Measurements from ENCODE around the gene IGSF21. TPM values are rescaled to one million over a fixed set of nuclear protein-coding genes. Genes with fewer than 3 reads are reported as not detected.

Gene IGSF21
- total and polyA plus RNA-seq, 2 donors (not counting 3 experiments of a cell fraction or from before 2014, with no cell fraction given) = not detected

DNA sequence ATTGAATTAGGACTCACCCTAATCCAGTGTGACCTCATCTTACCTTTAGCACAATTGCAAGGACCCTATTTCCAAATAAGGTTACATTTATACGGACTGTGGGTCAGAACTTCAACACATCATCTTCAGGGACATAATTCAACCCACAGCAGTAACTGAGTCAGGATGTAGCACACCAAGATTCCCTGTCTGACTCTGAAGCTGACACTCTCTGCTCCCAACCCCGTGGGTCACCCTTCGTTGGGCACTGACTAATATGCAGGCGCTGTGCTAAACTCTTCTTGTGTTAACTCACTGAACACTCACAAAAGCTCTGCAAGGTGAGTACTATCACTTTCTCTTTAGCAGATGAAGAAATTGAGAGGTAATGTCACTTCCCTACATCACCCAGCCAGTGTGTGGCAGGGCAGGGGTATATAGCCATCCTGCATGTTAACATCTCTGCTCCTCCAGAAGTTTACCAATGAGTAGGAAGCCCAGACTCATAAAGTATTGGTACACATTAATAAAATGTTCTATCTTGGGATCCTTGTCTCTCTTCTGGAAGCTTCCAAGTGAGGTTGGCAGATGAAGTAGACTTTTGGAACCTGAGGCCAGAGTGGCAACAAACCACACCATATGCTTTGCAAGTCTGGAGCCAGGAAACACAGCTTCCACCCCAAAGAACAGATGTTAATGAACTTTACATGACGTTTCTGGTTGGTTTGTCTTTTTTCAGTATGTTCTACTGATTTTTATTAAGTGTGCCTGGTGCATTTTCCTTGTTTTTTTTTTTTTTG, 233.9 kb downstream of the IGSF21 start:
- BruUV-seq (replicated peaks) = no TSS peak
- Histone ChIP-seq H3K4me1 (ENCODE audit: control insufficient read depth, extremely low read depth, insufficient read depth, low read length) (no peaks in the 10 kb centered on the region), H3K4me3 (replicated peaks in 1 of 3; ENCODE audit: insufficient read depth in 1 of 3, low read depth in 1 of 3, low read length in 3 of 3) (no peak overlapping the region), H3K27ac (ENCODE audit: insufficient read depth, low read depth, low read length) (no peak overlapping the region), H2AFZ (ENCODE audit: low read depth, low read length) (no peak overlapping the region), H3K27me3 (ENCODE audit: control insufficient read depth in 2 of 2, insufficient read depth in 2 of 2, low read length in 2 of 2) (no peaks in the 10 kb centered on the region), H3K9me1 (replicated peaks; ENCODE audit: control insufficient read depth, extremely low read depth, insufficient read depth, low read length) (no peaks in the 10 kb centered on the region), H3K36me3 (ENCODE audit: control insufficient read depth in 2 of 2, extremely low read depth in 1 of 2, insufficient read depth in 2 of 2, low read length in 2 of 2) (no peaks in the 10 kb centered on the region), H4K20me1 (replicated peaks; ENCODE audit: control insufficient read depth, extremely low read depth, insufficient read depth, low read length) (no peaks in the 10 kb centered on the region), H3K79me2 (ENCODE audit: control insufficient read depth, insufficient read depth, low read length) (no peaks in the 10 kb centered on the region), H3K9me3 (replicated peaks; ENCODE audit: control insufficient read depth, insufficient read depth, low read length) (no peaks in the 10 kb centered on the region), H3K9ac (replicated peaks; ENCODE audit: extremely low read depth, insufficient read depth, low read length) (no peak overlapping the region), H3K4me2 (ENCODE audit: insufficient read depth, low read length) (no peak overlapping the region)
- ChIA-PET POLR2A (no interaction called here), CTCF (no interaction called here)
- FAIRE-seq (no peak), DNase-seq (ENCODE audit: low read depth, low spot score) (no peak)
- TF ChIP-seq, protein P1, sequence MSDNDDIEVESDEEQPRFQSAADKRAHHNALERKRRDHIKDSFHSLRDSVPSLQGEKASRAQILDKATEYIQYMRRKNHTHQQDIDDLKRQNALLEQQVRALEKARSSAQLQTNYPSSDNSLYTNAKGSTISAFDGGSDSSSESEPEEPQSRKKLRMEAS (IDR thresholded peaks at IDR 0.05; ENCODE audit: insufficient read depth, insufficient read length) = no peak
- TF ChIP-seq FOS (IDR thresholded peaks at IDR 0.05; ENCODE audit: borderline replicate concordance, insufficient read depth, low read length) (no peak), POLR2A (IDR thresholded peaks at IDR 0.05; ENCODE audit: low read depth, low read length) (no peak), MYC (IDR thresholded peaks at IDR 0.05; ENCODE audit: low read depth, low read length) (no peak)
- TF ChIP-seq, protein P2, sequence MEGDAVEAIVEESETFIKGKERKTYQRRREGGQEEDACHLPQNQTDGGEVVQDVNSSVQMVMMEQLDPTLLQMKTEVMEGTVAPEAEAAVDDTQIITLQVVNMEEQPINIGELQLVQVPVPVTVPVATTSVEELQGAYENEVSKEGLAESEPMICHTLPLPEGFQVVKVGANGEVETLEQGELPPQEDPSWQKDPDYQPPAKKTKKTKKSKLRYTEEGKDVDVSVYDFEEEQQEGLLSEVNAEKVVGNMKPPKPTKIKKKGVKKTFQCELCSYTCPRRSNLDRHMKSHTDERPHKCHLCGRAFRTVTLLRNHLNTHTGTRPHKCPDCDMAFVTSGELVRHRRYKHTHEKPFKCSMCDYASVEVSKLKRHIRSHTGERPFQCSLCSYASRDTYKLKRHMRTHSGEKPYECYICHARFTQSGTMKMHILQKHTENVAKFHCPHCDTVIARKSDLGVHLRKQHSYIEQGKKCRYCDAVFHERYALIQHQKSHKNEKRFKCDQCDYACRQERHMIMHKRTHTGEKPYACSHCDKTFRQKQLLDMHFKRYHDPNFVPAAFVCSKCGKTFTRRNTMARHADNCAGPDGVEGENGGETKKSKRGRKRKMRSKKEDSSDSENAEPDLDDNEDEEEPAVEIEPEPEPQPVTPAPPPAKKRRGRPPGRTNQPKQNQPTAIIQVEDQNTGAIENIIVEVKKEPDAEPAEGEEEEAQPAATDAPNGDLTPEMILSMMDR (IDR thresholded peaks at IDR 0.05; ENCODE audit: extremely low read depth in 1 of 2, insufficient read depth in 1 of 2, low read depth in 1 of 2, low read length in 2 of 2) = no peak
- dilution Hi-C loops (cut with MboI; ENCODE audit: extremely low pct_ligation_motif_present, low sequenced_read_pairs) = no loop called here
- intact Hi-C loops (cut with micrococcal nuclease) = no loop called here

- Histone ChIP-seq H3K27ac (ENCODE audit: insufficient read depth, low read depth, low read length) (no peak overlapping the region), H3K4me2 (ENCODE audit: insufficient read depth, low read length) (no peak overlapping the region), H3K9ac (replicated peaks; ENCODE audit: extremely low read depth, insufficient read depth, low read length) (no peak overlapping the region), H3K27me3 (ENCODE audit: control insufficient read depth in 2 of 2, insufficient read depth in 2 of 2, low read length in 2 of 2) (no peaks in the 10 kb centered on the region), H3K4me3 (replicated peaks in 1 of 3; ENCODE audit: insufficient read depth in 1 of 3, low read depth in 1 of 3, low read length in 3 of 3) (no peak overlapping the region), H3K4me1 (ENCODE audit: control insufficient read depth, extremely low read depth, insufficient read depth, low read length) (no peaks in the 10 kb centered on the region), H2AFZ (ENCODE audit: low read depth, low read length) (no peak overlapping the region), H3K36me3 (ENCODE audit: control insufficient read depth in 2 of 2, extremely low read depth in 1 of 2, insufficient read depth in 2 of 2, low read length in 2 of 2) (no peaks in the 10 kb centered on the region), H4K20me1 (replicated peaks; ENCODE audit: control insufficient read depth, extremely low read depth, insufficient read depth, low read length) (no peaks in the 10 kb centered on the region), H3K9me3 (replicated peaks; ENCODE audit: control insufficient read depth, insufficient read depth, low read length) (no peaks in the 10 kb centered on the region), H3K79me2 (ENCODE audit: control insufficient read depth, insufficient read depth, low read length) (no peaks in the 10 kb centered on the region), H3K9me1 (replicated peaks; ENCODE audit: control insufficient read depth, extremely low read depth, insufficient read depth, low read length) (no peaks in the 10 kb centered on the region)
- TF ChIP-seq EZH2 (IDR thresholded peaks at IDR 0.05; ENCODE audit: borderline replicate concordance, low read depth, low read length, severe bottlenecking) (no peak), FOS (IDR thresholded peaks at IDR 0.05; ENCODE audit: borderline replicate concordance, insufficient read depth, low read length) (no peak), POLR2A (IDR thresholded peaks at IDR 0.05; ENCODE audit: low read depth, low read length) (no peak), JUN (IDR thresholded peaks at IDR 0.05; ENCODE audit: borderline replicate concordance, insufficient read depth, insufficient read length, low read depth) (no peak), MYC (IDR thresholded peaks at IDR 0.05; ENCODE audit: low read depth, low read length) (no peak), POLR2AphosphoS5 (IDR thresholded peaks at IDR 0.05; ENCODE audit: insufficient read depth, low read depth, low read length) (no peak), GATA2 (IDR thresholded peaks at IDR 0.05; ENCODE audit: insufficient read depth, insufficient read length, low read depth, low read length) (no peak)
- TF ChIP-seq, protein P1 (IDR thresholded peaks at IDR 0.05; ENCODE audit: insufficient read depth, insufficient read length) = no peak
- TF ChIP-seq, protein P2 (IDR thresholded peaks at IDR 0.05; ENCODE audit: extremely low read depth in 1 of 2, insufficient read depth in 1 of 2, low read depth in 1 of 2, low read length in 2 of 2) = no peak
- ChIA-PET CTCF (no interaction called here), POLR2A (no interaction called here)
- no TSS peak for BruUV-seq (replicated peaks)
- DNase-seq (ENCODE audit: low read depth, low spot score) = no peak
- no peak for FAIRE-seq
- intact Hi-C loops (cut with micrococcal nuclease) (no loop called here), dilution Hi-C loops (cut with MboI; ENCODE audit: extremely low pct_ligation_motif_present, low sequenced_read_pairs) (no loop called here)
Observed at GRCh38 chr1:18342744-18343143, 235.1 kb downstream of the IGSF21 start.
